ENCODE measurements around the gene RAB3GAP1.

Gene RAB3GAP1

DNA sequence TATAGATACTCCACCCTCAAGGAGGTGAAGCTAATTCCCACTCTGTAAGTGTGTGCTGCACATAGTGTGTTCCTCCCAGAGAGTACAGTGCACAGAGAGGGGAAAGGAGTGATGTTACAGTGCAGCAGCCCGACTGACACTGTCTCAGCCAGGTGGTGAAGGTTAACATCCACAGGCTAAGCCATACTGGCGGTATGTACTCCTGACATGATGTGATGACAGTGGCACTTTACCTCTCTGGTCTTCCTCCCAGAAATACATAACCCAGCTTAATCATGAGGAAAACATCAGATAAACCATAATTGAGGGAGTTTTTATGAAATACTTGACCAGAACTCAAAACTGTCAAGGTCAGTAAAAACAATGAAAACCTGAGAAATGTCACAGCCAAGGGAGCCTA, 107.1 kb downstream of the RAB3GAP1 start:
- H3K4me3 ChIP-seq (ENCODE audit: low read length) = no peak overlapping the region
- TF ChIP-seq CTCF (IDR thresholded peaks at IDR 0.05; ENCODE audit: insufficient read depth, low read depth, low read length, missing control alignments) = no peak
- DNase-seq (ENCODE audit: low read depth) = no peak

GRCh38 chr2:135162377-135162776, 110.3 kb downstream of the RAB3GAP1 start:
- H3K4me3 ChIP-seq (ENCODE audit: low read length) = no peak overlapping the region
- DNase-seq (ENCODE audit: low read depth) = peak; percentile 70
- no peak for TF ChIP-seq CTCF (IDR thresholded peaks at IDR 0.05; ENCODE audit: insufficient read depth, low read depth, low read length, missing control alignments)

GRCh38 chr2:135162786-135163185, 110.7 kb downstream of the RAB3GAP1 start:
- DNase-seq (ENCODE audit: low read depth) = no peak
- no peak overlapping the region for H3K4me3 ChIP-seq (ENCODE audit: low read length)
- TF ChIP-seq CTCF (IDR thresholded peaks at IDR 0.05; ENCODE audit: insufficient read depth, low read depth, low read length, missing control alignments) = no peak

- DNase-seq (ENCODE audit: low read depth) = no peak
- H3K4me3 ChIP-seq (ENCODE audit: low read length) = no peak overlapping the region
- TF ChIP-seq CTCF (IDR thresholded peaks at IDR 0.05; ENCODE audit: insufficient read depth, low read depth, low read length, missing control alignments) = no peak
Observed at GRCh38 chr2:135163306-135163705, 111.2 kb downstream of the RAB3GAP1 start.

- DNase-seq (ENCODE audit: low read depth) = no peak
- H3K4me3 ChIP-seq (ENCODE audit: low read length) = no peak overlapping the region
- TF ChIP-seq CTCF (IDR thresholded peaks at IDR 0.05; ENCODE audit: insufficient read depth, low read depth, low read length, missing control alignments) = no peak
Observed at GRCh38 chr2:135163901-135164300, 111.8 kb downstream of the RAB3GAP1 start.

DNA sequence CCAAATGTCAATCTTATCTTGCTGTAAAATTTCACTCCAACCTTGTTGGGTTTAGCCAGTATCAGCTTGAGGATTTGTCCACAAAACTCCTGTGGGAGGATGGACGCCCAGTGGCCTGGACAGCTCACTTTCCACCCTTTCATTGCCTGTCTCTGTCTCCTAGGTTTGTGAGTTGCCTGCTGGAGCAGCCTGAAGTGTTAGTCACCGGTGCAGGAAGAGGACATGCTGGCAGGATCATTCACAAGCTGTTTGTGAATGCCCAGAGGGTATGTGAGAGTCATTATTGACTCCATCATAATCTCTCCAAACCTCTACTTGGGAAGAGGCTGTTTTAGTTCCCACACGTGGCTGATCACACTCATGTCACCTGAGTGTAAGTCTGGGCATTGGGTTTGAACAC, 112.3 kb downstream of the RAB3GAP1 start:
- DNase-seq (ENCODE audit: low read depth) = peak; percentile 95
- no peak overlapping the region for H3K4me3 ChIP-seq (ENCODE audit: low read length)
- no peak for TF ChIP-seq CTCF (IDR thresholded peaks at IDR 0.05; ENCODE audit: insufficient read depth, low read depth, low read length, missing control alignments)

GRCh38 chr2:135167273-135167672, 115.2 kb downstream of the RAB3GAP1 start:
- H3K4me3 ChIP-seq (ENCODE audit: low read length) = no peak overlapping the region
- TF ChIP-seq CTCF (IDR thresholded peaks at IDR 0.05; ENCODE audit: insufficient read depth, low read depth, low read length, missing control alignments) = no peak
- no peak for DNase-seq (ENCODE audit: low read depth)

Measured in epithelial cell of esophagus (primary cell).